HL-60 (cell line): ENCODE data around the gene STAM.

Source experiments
- CTCF ChIP-seq: IDR thresholded peaks from one replicate; pipeline ENCODE4 v1.5.1; 2011; ENCODE audit warnings: low read length, control low read depth, inconsistent platforms; ENCODE audit not compliant: insufficient read depth
- GABPA ChIP-seq: IDR thresholded peaks from 2 replicates; pipeline ENCODE4 v1.6.1; 2012; ENCODE audit warnings: low read depth
- POLR2AphosphoS5 ChIP-seq: IDR thresholded peaks from 2 replicates; pipeline ENCODE4 v1.6.1; 2012; ENCODE audit warnings: low read depth
- REST ChIP-seq: IDR thresholded peaks from 2 replicates; pipeline ENCODE4 v1.6.1; 2012; ENCODE audit warnings: low read depth; ENCODE audit not compliant: insufficient replicate concordance
- SPI1 ChIP-seq: IDR thresholded peaks from 2 replicates; pipeline ENCODE4 v1.6.1; 2012; ENCODE audit warnings: low read depth, mild to moderate bottlenecking, borderline replicate concordance

GRCh38 chr10:17640331-17640816 is 3.6 kb upstream of the STAM start:
- TF ChIP-seq CTCF (no peak), POLR2AphosphoS5 (no peak), REST (no peak), GABPA (no peak), SPI1 (no peak)
